SK-N-MC (cell line): ENCODE results near the gene STBD1.

Experiments used
- EZH2 ChIP-seq: fragments of 200-600 bp; sonication (generic); IDR thresholded peaks from one replicate; pipeline ENCODE4 v1.6.1; 2017; ENCODE audit warnings: antibody characterized with exemption
- FOXP2 ChIP-seq: optimal IDR thresholded peaks from 2 replicates; pipeline ENCODE3; 2011; ENCODE audit warnings: mild to moderate bottlenecking, moderate library complexity; ENCODE audit not compliant: insufficient read depth; ENCODE audit errors: extremely low read length, control extremely low read depth
- POLR2AphosphoS5 ChIP-seq: IDR thresholded peaks from 2 replicates; pipeline ENCODE4 v1.6.1; 2012; ENCODE audit warnings: mild to moderate bottlenecking, low read depth, low read length, borderline replicate concordance

- TF ChIP-seq POLR2AphosphoS5 (no peak), EZH2 (no peak), FOXP2 (no peak)
These were observed 35.3 kb upstream of the STBD1 start for GRCh38 chr4:76271248-76271647.
